Amygdala (tissue), 56 donors: ENCODE data around the gene EHMT1.

ENCODE experiments used
- DNase-seq, 56 donors: peaks; one replicate each; lab custom pipeline; 2025; lab: John Stamatoyannopoulos, UW

The EHMT1 gene

GRCh38 chr9:137688725-137689124 lies 69.9 kb downstream of the EHMT1 start:
- DNase-seq: peak in 3 of 56 donors; percentile 14 to 33 (median 25)

- DNase-seq: no peak
Observed at GRCh38 chr9:137689745-137690529, 71.1 kb downstream of the EHMT1 start.

- no peak for DNase-seq
Observed at GRCh38 chr9:137690930-137691645, 72.3 kb downstream of the EHMT1 start.

GRCh38 chr9:137691646-137692351 lies 73.0 kb downstream of the EHMT1 start:
- DNase-seq: peak in 19 of 56 donors; percentile 14 to 62 (median 36)

GRCh38 chr9:137694236-137694959 lies 75.6 kb downstream of the EHMT1 start:
- DNase-seq: no peak

- DNase-seq: peak in 45 of 56 donors; percentile 15 to 84 (median 56)
Observed at GRCh38 chr9:137694962-137695875, 76.4 kb downstream of the EHMT1 start.

GRCh38 chr9:137696136-137696925 lies 77.5 kb downstream of the EHMT1 start:
- DNase-seq: no peak

- no peak for DNase-seq
Observed at GRCh38 chr9:137697193-137697592, 78.4 kb downstream of the EHMT1 start.

GRCh38 chr9:137697832-137698231 lies 79.0 kb downstream of the EHMT1 start:
- DNase-seq: no peak

- no peak for DNase-seq
Observed at GRCh38 chr9:137700911-137701310, 82.1 kb downstream of the EHMT1 start.

- DNase-seq: no peak
Observed at GRCh38 chr9:137702615-137703379, 84.0 kb downstream of the EHMT1 start.

- DNase-seq: no peak
Observed at GRCh38 chr9:137703842-137704508, 85.2 kb downstream of the EHMT1 start.

GRCh38 chr9:137705443-137705863 lies 86.6 kb downstream of the EHMT1 start:
- no peak for DNase-seq

GRCh38 chr9:137705906-137706305 lies 87.1 kb downstream of the EHMT1 start:
- no peak for DNase-seq

- DNase-seq: no peak
Observed at GRCh38 chr9:137707361-137707760, 88.6 kb downstream of the EHMT1 start.

GRCh38 chr9:137708590-137709284 lies 89.9 kb downstream of the EHMT1 start:
- no peak for DNase-seq
